PFSK-1 (cell line): ENCODE data around the gene CAMSAP2.

ENCODE experiments used
- FOXP2 ChIP-seq: optimal IDR thresholded peaks from 2 replicates; pipeline ENCODE3; 2011; ENCODE audit warnings: borderline replicate concordance, control low read depth, inconsistent platforms; ENCODE audit not compliant: insufficient read depth; ENCODE audit errors: extremely low read length, extremely low read depth
- REST ChIP-seq, 2 experiments: IDR thresholded peaks; 2 replicates each; pipeline versions ENCODE4 v1.6.1 to v1.8.0; 2011 to 2012; ENCODE audit warnings: low read depth in 2 of 2, low read length in 2 of 2, control low read depth in 1 of 2, inconsistent platforms in 1 of 2, mild to moderate bottlenecking in 1 of 2, moderate library complexity in 1 of 2; ENCODE audit not compliant: insufficient read depth in 1 of 2
- SIN3A ChIP-seq: IDR thresholded peaks from 2 replicates; pipeline ENCODE4 v1.6.1; 2012; ENCODE audit warnings: mild to moderate bottlenecking, low read length, moderate library complexity, borderline replicate concordance; ENCODE audit not compliant: insufficient read depth
- TAF1 ChIP-seq: IDR thresholded peaks from 2 replicates; pipeline ENCODE4 v1.6.1; 2012; ENCODE audit warnings: low read length, control low read depth, borderline replicate concordance; ENCODE audit not compliant: insufficient read depth

- TF ChIP-seq REST (IDR thresholded peaks at IDR 0.05; ENCODE audit: insufficient read depth in 1 of 2, low read depth in 2 of 2, low read length in 2 of 2): no peak
- no peak for TF ChIP-seq TAF1
- TF ChIP-seq FOXP2: no peak
- no peak for TF ChIP-seq SIN3A
These were observed 153.9 kb downstream of the CAMSAP2 start for GRCh38 chr1:200892546-200892945.
